HL-60 (cell line): ENCODE measurements around the gene SSBP1.

Experiments used
- DNase-seq, 2 experiments: peaks; one replicate each; pipeline ENCODE4 v3.0.0-alpha.2; 2010 to 2020; ENCODE audit warnings: low read depth in 1 of 2, low spot score in 1 of 2
- H3K27ac ChIP-seq: fragments of 250-450 bp; sonication (Bioruptor Pico); replicated peaks from 2 replicates; pipeline ENCODE4 v1.5.1; 2020; ENCODE audit warnings: mild to moderate bottlenecking, moderate library complexity
- H3K27me3 ChIP-seq: fragments of 250-450 bp; sonication (Bioruptor Pico); 2 replicates; pipeline ENCODE4 v1.5.1; 2021; ENCODE audit warnings: mild to moderate bottlenecking, moderate library complexity; ENCODE audit not compliant: insufficient read depth, poor library complexity, severe bottlenecking
- H3K4me3 ChIP-seq: replicated peaks from 2 replicates; pipeline ENCODE4 v1.5.1; 2011; ENCODE audit warnings: mild to moderate bottlenecking, control low read depth, low read length; ENCODE audit not compliant: insufficient read depth
- GABPA ChIP-seq: IDR thresholded peaks from 2 replicates; pipeline ENCODE4 v1.6.1; 2012; ENCODE audit warnings: low read depth
- POLR2AphosphoS5 ChIP-seq: IDR thresholded peaks from 2 replicates; pipeline ENCODE4 v1.6.1; 2012; ENCODE audit warnings: low read depth
- SPI1 ChIP-seq: IDR thresholded peaks from 2 replicates; pipeline ENCODE4 v1.6.1; 2012; ENCODE audit warnings: low read depth, mild to moderate bottlenecking, borderline replicate concordance
- TF ChIP-seq, protein P1 (sequence below): IDR thresholded peaks from one replicate; pipeline ENCODE4 v1.5.1; 2011; ENCODE audit warnings: low read length, control low read depth, inconsistent platforms; ENCODE audit not compliant: insufficient read depth
- TF ChIP-seq, protein P2 (sequence below): IDR thresholded peaks from 2 replicates; pipeline ENCODE4 v1.6.1; 2012; ENCODE audit warnings: low read depth; ENCODE audit not compliant: insufficient replicate concordance

SSBP1 gene

DNA sequence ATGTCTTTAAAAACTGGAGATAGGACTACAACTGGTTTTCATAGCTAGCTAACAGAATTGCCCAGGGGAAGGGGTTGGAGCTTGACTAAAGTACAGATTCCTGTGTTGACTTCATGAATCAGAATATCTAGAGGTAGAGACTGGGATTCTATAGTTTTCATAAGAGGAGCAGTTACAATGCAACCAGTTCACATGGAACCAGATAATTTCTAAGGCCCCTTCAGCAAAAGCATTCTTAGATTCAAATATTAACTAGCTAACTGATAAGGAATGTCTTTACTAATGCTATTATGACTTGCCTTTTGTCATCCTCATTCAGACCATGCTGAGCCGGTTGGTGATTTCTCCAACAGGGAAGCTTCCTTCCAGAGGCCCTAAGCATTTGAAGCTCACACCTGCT, 24.3 kb upstream of the SSBP1 start:
- Histone ChIP-seq H3K4me3 (no peak overlapping the region), H3K27ac (no peak overlapping the region), H3K27me3 (no peaks in the 10 kb centered on the region)
- TF ChIP-seq, protein P1, sequence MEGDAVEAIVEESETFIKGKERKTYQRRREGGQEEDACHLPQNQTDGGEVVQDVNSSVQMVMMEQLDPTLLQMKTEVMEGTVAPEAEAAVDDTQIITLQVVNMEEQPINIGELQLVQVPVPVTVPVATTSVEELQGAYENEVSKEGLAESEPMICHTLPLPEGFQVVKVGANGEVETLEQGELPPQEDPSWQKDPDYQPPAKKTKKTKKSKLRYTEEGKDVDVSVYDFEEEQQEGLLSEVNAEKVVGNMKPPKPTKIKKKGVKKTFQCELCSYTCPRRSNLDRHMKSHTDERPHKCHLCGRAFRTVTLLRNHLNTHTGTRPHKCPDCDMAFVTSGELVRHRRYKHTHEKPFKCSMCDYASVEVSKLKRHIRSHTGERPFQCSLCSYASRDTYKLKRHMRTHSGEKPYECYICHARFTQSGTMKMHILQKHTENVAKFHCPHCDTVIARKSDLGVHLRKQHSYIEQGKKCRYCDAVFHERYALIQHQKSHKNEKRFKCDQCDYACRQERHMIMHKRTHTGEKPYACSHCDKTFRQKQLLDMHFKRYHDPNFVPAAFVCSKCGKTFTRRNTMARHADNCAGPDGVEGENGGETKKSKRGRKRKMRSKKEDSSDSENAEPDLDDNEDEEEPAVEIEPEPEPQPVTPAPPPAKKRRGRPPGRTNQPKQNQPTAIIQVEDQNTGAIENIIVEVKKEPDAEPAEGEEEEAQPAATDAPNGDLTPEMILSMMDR, result no peak
- no peak for TF ChIP-seq POLR2AphosphoS5
- TF ChIP-seq, protein P2, sequence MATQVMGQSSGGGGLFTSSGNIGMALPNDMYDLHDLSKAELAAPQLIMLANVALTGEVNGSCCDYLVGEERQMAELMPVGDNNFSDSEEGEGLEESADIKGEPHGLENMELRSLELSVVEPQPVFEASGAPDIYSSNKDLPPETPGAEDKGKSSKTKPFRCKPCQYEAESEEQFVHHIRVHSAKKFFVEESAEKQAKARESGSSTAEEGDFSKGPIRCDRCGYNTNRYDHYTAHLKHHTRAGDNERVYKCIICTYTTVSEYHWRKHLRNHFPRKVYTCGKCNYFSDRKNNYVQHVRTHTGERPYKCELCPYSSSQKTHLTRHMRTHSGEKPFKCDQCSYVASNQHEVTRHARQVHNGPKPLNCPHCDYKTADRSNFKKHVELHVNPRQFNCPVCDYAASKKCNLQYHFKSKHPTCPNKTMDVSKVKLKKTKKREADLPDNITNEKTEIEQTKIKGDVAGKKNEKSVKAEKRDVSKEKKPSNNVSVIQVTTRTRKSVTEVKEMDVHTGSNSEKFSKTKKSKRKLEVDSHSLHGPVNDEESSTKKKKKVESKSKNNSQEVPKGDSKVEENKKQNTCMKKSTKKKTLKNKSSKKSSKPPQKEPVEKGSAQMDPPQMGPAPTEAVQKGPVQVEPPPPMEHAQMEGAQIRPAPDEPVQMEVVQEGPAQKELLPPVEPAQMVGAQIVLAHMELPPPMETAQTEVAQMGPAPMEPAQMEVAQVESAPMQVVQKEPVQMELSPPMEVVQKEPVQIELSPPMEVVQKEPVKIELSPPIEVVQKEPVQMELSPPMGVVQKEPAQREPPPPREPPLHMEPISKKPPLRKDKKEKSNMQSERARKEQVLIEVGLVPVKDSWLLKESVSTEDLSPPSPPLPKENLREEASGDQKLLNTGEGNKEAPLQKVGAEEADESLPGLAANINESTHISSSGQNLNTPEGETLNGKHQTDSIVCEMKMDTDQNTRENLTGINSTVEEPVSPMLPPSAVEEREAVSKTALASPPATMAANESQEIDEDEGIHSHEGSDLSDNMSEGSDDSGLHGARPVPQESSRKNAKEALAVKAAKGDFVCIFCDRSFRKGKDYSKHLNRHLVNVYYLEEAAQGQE, result no peak
- TF ChIP-seq SPI1, result no peak
- no peak for TF ChIP-seq GABPA
- DNase-seq, result no peak

DNA sequence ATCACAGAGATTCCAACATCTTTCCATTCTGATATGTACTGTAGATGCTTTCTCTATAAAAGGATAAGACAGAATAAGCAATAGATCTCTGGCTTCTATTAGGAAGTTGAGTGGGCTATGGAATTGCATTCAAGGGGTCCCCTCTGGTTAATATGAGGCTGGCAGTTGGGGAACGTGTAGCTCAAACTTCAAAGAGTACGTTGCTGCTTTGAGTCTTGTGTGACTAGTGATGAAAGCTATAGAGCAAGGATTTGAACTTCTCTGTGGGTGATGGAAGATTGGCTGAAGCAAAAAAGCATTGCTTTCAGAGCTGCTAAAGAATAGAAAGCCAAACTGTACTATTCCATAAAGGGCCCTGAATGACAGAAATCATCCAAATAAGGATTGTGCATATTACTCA, 23.6 kb upstream of the SSBP1 start:
- H3K27me3 ChIP-seq, result no peaks in the 10 kb centered on the region
- TF ChIP-seq SPI1, result no peak
- TF ChIP-seq, protein P2, result no peak
- no peak for TF ChIP-seq POLR2AphosphoS5
- TF ChIP-seq, protein P1, result no peak
- TF ChIP-seq GABPA, result no peak
- DNase-seq, result no peak
- no peak overlapping the region for H3K27ac ChIP-seq
- H3K4me3 ChIP-seq, result no peak overlapping the region

DNA sequence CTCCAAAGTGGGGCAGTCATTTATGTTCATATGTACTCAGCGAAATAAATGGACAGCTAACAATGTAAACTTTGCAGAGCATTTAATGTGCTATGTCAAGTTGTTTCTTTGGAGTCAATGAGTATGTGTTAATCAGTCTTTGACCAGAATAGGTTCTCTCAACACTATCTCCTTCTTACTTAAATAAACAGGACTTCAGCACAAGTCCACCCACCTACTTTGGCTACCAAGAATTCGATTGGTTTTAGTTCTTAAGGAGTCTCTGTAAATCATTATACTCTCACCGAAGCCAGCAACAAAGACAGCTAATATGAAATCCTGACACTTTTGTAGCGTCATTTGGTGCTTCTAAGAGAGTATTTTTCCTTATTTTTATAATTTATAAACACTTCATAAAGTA, 23.1 kb upstream of the SSBP1 start:
- Histone ChIP-seq H3K27me3 (no peaks in the 10 kb centered on the region), H3K4me3 (no peak overlapping the region), H3K27ac (no peak overlapping the region)
- no peak for DNase-seq
- TF ChIP-seq SPI1, result no peak
- TF ChIP-seq POLR2AphosphoS5, result no peak
- TF ChIP-seq GABPA, result no peak
- TF ChIP-seq, protein P1, result no peak
- TF ChIP-seq, protein P2, result no peak
